Osteocyte (in vitro differentiated cells): Measurements from ENCODE around the gene ZBTB9. TPM values are rescaled to one million over a fixed set of nuclear protein-coding genes. Genes with fewer than 3 reads are reported as not detected.

Experiments used
- DNase-seq: peaks from one replicate; pipeline ENCODE4 v3.0.0; 2021; ENCODE audit warnings: mixed read lengths; ENCODE audit not compliant: unreplicated experiment; ENCODE audit errors: extremely low spot score
- H3K27ac Mint-ChIP-seq: one replicate; pipeline ENCODE4 v1.8.0; 2021; ENCODE audit warnings: mild to moderate bottlenecking, mixed read lengths; ENCODE audit not compliant: unreplicated experiment
- H3K27me3 Mint-ChIP-seq: one replicate; pipeline ENCODE4 v1.8.0; 2021; ENCODE audit warnings: mixed read lengths; ENCODE audit not compliant: unreplicated experiment
- H3K36me3 Mint-ChIP-seq: one replicate; pipeline ENCODE4 v1.8.0; 2021; ENCODE audit warnings: mixed read lengths; ENCODE audit not compliant: unreplicated experiment
- H3K4me1 Mint-ChIP-seq: one replicate; pipeline ENCODE4 v1.8.0; 2021; ENCODE audit warnings: mixed read lengths; ENCODE audit not compliant: unreplicated experiment
- H3K4me3 Mint-ChIP-seq: one replicate; pipeline ENCODE4 v1.8.0; 2021; ENCODE audit warnings: mild to moderate bottlenecking, moderate library complexity, mixed read lengths; ENCODE audit not compliant: unreplicated experiment
- H3K9me3 Mint-ChIP-seq: one replicate; pipeline ENCODE4 v1.8.0; 2021; ENCODE audit warnings: mixed read lengths; ENCODE audit not compliant: unreplicated experiment
- CTCF ChIP-seq: fragments of 200-600 bp; sonication (generic); IDR thresholded peaks from 2 replicates; pipeline ENCODE4 v1.5.0; 2021; ENCODE audit warnings: antibody characterized with exemption, mild to moderate bottlenecking, moderate library complexity
- microRNA-seq: library from miRNA; unstranded; fragments of <30 nt; microRNA quantifications from one replicate; pipeline ENCODE4 v1.1.0, GENCODE V29; 2020; ENCODE audit not compliant: unreplicated experiment
- total RNA-seq: library from RNA; stranded (reverse); gene quantifications from 2 replicates; pipeline ENCODE4 v1.2.1, GENCODE V29; 2021

The ZBTB9 gene
- total RNA-seq, 1 donor from 2014 or later, result 7.0 TPM

- H3K9me3 Mint-ChIP-seq, result peaks cover 4% of the 10 kb centered on the region
- peaks cover 16% of the 10 kb centered on the region for H3K27me3 Mint-ChIP-seq
- no peak for DNase-seq
- TF ChIP-seq CTCF, result no peak
- no peaks in the 10 kb centered on the region for H3K36me3 Mint-ChIP-seq
- no peaks in the 10 kb centered on the region for H3K4me1 Mint-ChIP-seq
- no peak overlapping the region for H3K27ac Mint-ChIP-seq
- H3K4me3 Mint-ChIP-seq, result no peak overlapping the region
These were observed 51.4 kb downstream of the ZBTB9 start for GRCh38 chr6:33505548-33506370.

Small RNA genes lying within 50 kb of the gene (microRNA-seq; reads per million reads assigned to microRNA genes)
- gene MIR5004, result not detected

Other genes with a start within 250 kb of the ZBTB9 start
- 2.4 and 3.5 TPM in 2 replicates for gene HSD17B8, start 249.9 kb upstream of the ZBTB9 start, total RNA-seq
- 56.6 and 58.8 TPM in 2 replicates for gene RING1, start 246.1 kb upstream of the ZBTB9 start, total RNA-seq
- gene VPS52, start 182.7 kb upstream of the ZBTB9 start, total RNA-seq, result 60.3 and 67.4 TPM in 2 replicates
- 2,180 and 2,216 TPM in 2 replicates for gene RPS18, start 182.5 kb upstream of the ZBTB9 start, total RNA-seq
- gene B3GALT4, start 177.5 kb upstream of the ZBTB9 start, total RNA-seq, result 6.3 and 6.5 TPM in 2 replicates
- 59.1 and 63.4 TPM in 2 replicates for gene WDR46, start 165.3 kb upstream of the ZBTB9 start, total RNA-seq
- 29.7 and 30.3 TPM in 2 replicates for gene PFDN6, start 165.0 kb upstream of the ZBTB9 start, total RNA-seq
- 72.4 and 77.6 TPM in 2 replicates for gene RGL2, start 155.6 kb upstream of the ZBTB9 start, total RNA-seq
- gene TAPBP, start 140.5 kb upstream of the ZBTB9 start, total RNA-seq, result 117 and 130 TPM in 2 replicates
- gene ZBTB22, start 136.8 kb upstream of the ZBTB9 start, total RNA-seq, result 29.3 and 30.6 TPM in 2 replicates
- 30.1 and 30.4 TPM in 2 replicates for gene DAXX, start 131.6 kb upstream of the ZBTB9 start, total RNA-seq
- 10.8 and 11.6 TPM in 2 replicates for gene KIFC1, start 62.8 kb upstream of the ZBTB9 start, total RNA-seq
- gene PHF1, start 43.6 kb upstream of the ZBTB9 start, total RNA-seq, result 50.3 and 53.5 TPM in 2 replicates
- 302 and 325 TPM in 2 replicates for gene CUTA, start 36.5 kb upstream of the ZBTB9 start, total RNA-seq
- 30.7 and 34.7 TPM in 2 replicates for gene SYNGAP1, start 34.5 kb upstream of the ZBTB9 start, total RNA-seq
- 20.5 and 22.6 TPM in 2 replicates for gene BAK1, start 125.7 kb downstream of the ZBTB9 start, total RNA-seq
- gene ITPR3, start 166.7 kb downstream of the ZBTB9 start, total RNA-seq, result 21.6 and 22.8 TPM in 2 replicates